HG02852 (cell line): ENCODE measurements around the gene ZNF213.
"Not testable (repeated sequence)": the region's sequence is repeated elsewhere in the genome, so short reads cannot be mapped to it uniquely, and the experiment has no call there.

Experiments used
- ATAC-seq: cut with Tn5 transposase; IDR thresholded peaks from one replicate; pipeline ENCODE4 v1.9.1; 2021; ENCODE audit warnings: mild to moderate bottlenecking, moderate library complexity; ENCODE audit not compliant: unreplicated experiment

ZNF213 gene

GRCh38 chr16:3129137-3130131 is 5.4 kb upstream of the ZNF213 start:
- no peak for ATAC-seq

GRCh38 chr16:3131755-3132377 is 3.0 kb upstream of the ZNF213 start:
- no peak for ATAC-seq

- no peak for ATAC-seq
These were observed 985 bp upstream of the ZNF213 start for GRCh38 chr16:3133844-3134243.

DNA sequence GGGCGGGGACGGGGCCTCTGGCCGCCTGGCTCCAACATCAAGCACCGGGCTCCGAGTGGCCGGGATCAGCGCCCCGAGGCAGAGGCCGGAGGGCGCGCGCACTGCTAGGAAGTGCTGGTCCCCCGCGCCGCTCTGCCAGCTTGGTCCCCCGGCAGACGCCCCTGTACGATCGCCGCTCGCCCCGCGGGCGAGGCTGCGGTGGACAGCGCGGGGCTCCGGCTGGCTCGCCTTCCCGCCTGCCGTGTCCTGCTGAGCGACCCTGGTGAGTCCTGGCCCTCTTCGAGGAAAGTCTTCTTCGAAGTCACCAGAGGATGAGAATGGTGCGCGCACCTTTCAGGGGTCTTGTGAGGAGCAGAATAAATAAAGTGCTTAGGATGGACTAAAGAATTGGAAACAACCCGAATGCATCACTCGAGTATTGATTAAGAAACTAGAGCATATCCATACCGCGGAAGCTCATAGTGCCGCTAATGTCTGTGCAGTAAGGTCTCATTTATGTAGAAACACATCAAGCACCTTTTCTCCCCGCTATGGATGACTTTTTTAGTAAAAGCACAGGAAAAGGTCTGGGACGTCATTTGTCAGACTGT is 392 bp downstream of the ZNF213 start:
- ATAC-seq = no peak

DNA sequence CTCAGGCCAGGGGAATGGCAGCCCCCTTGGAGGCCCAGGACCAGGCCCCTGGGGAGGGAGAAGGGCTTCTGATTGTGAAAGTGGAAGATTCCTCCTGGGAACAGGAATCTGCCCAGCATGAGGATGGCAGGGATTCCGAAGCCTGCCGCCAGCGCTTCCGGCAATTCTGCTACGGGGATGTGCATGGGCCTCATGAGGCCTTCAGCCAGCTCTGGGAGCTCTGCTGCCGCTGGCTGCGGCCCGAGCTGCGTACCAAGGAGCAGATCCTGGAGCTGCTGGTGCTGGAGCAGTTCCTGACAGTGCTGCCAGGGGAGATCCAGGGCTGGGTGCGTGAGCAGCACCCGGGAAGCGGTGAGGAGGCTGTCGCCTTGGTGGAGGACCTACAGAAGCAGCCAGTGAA is 2.4 kb downstream of the ZNF213 start:
- no peak for ATAC-seq

DNA sequence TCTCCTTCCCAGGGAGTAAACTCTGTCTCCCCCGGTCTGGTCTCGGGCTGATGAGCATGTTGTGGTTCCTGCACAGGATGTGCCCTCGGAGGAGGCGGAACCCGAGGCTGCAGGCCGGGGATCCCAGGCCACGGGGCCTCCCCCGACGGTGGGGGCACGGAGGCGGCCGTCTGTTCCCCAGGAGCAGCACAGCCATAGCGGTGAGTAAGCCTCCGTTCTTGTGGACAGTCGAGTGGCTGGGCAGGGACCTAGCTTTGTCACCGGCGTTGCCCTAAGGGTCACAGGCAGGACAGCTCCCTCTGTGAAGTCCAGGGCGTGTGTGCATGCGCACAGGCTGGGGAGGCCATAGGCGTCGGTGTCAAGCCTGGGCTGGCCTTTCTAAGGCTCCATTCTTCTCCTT is 3.5 kb downstream of the ZNF213 start:
- no peak for ATAC-seq

DNA sequence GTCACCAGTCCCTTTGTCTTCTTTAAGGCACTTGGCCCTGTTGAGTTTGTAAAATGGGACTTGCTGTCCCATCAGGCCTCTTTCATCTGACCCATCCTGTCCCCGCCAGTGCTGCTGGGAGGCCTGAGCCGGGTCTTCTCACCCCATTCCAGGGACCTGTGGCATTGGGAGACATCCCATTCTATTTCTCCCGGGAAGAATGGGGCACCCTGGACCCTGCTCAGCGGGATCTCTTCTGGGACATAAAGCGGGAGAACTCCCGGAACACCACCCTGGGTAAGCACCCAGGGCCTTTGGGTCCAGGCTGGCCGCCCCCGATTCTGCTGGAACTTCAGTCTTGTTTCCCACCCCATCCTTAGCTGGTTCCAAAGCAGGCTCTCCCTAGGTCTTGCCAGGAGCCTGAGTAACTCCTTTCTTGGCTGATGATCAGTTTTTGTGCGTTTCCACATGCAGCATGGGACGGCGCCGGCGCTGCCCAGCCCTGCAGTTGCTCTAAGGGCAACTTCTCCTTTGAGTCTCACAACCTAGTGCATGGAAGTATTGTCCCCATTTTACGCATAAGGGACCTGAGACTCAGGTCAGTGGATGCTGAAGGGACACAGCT is 4.1 kb downstream of the ZNF213 start:
- no peak for ATAC-seq

GRCh38 chr16:3139561-3139960 is 4.7 kb downstream of the ZNF213 start:
- ATAC-seq = not testable (repeated sequence)

DNA sequence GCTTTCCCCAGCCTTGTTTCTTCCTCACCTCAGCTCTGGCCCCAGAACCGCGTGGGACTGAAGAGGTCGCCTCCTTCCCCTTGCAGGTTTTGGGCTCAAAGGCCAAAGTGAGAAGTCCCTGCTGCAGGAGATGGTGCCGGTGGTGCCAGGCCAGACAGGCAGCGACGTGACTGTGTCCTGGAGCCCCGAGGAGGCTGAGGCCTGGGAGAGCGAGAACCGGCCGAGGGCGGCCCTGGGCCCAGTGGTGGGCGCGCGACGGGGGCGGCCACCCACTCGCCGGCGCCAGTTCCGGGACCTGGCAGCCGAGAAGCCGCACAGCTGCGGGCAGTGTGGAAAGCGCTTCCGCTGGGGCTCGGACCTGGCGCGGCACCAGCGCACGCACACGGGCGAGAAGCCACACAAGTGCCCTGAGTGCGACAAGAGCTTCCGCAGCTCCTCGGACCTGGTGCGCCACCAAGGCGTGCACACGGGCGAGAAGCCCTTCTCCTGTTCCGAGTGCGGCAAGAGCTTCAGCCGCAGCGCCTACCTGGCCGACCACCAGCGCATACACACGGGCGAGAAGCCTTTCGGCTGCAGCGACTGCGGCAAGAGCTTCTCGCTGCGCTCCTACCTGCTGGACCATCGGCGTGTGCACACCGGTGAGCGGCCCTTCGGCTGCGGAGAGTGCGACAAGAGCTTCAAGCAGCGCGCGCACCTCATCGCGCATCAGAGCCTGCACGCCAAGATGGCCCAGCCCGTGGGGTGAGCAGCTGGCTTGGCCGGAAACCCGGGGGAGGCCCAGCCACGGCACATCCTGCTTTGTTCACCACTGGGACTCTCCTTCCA is 6.0 kb downstream of the ZNF213 start:
- no peak for ATAC-seq

GRCh38 chr16:3141781-3142311 is 7.0 kb downstream of the ZNF213 start:
- no peak for ATAC-seq

DNA sequence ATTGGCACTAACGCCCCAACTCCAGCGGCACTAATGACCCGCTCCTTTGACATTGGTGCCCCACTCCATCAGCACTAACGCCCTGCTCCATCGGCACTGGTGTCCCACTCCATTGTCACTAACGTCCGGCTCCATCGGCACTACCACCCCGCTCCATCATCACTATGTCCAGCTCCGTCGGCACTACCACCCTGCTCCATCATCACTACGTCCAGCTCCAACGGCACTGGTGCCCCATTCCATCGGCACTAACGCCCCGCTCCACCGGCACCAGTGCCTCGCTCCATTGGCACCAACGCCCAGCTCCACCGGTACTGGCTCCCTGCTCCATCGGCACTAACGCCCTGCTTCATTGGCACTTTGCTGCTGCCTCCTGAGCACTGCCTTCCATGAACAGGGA is 7.5 kb downstream of the ZNF213 start:
- ATAC-seq = no peak

GRCh38 chr16:3142770-3143169 is 7.9 kb downstream of the ZNF213 start:
- ATAC-seq = no peak

DNA sequence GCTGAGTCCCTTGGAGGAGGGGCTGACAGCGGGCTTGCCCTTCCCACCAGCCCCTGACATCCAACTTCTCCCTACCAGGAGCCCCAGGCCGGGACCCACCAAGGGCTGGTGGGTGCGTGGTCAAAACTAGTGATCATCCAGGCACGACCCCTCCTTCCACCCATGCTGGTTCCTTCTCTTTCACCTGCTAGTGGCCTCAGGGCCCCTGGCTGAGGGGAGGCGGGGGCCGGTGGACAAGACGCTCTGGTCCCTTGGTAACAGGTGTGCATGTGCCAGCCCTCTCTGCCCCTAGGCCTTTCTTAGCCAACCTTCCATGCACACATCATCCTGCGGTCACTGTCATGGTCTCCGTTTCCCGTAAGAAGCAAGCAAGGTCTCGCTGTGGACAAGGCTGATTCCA is 8.4 kb downstream of the ZNF213 start:
- ATAC-seq = no peak

DNA sequence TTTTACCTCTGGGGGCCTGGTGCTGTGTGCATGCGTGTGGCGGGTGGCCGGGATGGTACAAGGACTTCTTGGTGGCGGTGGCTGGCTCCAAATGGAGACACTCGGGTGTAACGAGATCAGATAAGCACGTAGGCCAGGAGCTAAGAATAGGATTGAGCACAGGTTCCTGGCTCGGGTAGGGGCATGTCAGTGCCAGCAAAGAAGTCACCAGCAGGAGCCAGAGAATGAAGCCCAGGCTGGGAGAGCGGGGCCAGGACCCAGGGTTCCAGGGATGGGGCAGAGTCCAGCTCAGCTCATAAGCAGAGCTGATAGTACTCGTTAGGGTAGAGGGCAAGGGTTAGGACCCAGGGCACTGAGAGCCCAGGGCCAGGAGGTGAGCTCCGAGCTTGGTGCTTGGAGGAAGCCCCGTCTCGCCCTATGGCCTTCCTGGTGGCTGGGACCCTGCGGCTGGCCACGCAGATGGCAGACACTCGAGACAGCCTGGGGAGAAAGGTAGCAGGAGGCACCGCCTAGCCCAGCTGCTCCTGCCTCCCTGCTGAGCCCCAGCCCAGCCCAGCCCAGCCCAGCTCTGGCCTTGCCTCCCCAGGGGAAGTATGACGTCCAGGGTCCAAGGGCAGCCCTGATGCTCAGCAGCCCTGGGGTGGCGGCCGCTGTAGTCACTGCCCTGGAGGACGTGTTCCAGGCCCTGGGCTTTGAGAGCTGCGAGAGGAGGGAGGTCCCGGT is 8.9 kb downstream of the ZNF213 start:
- ATAC-seq = no peak

GRCh38 chr16:3144321-3144983 is 9.6 kb downstream of the ZNF213 start:
- no peak for ATAC-seq

DNA sequence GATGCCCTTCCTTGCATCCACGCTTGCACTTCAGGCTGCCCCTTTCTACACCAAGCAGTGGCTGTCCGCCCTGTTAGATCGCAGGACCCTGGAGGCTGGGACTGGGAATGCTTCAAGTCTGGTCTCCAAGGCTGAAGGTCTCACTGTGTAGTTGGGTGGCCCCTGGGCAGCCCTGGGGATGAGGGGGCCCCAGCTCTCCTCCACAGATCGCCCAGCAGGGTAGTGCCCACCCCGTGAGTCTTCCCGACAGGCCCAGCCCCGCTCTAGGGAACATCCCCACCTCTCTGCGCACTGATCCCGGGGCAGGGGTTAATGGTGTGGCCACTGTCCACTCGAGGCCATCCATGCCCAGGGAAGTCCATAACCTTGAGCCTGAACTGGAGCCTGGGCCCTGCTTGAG is 10.3 kb downstream of the ZNF213 start:
- ATAC-seq = no peak

- no peak for ATAC-seq
These were observed 10.8 kb downstream of the ZNF213 start for GRCh38 chr16:3145660-3146059.

- ATAC-seq = no peak
These were observed 12.4 kb downstream of the ZNF213 start for GRCh38 chr16:3147046-3147756.

GRCh38 chr16:3147757-3148104 is 12.9 kb downstream of the ZNF213 start:
- no peak for ATAC-seq
